GM21447 (cell line): ENCODE measurements around the gene KIAA1958.
"Not testable (repeated sequence)": the region's sequence is repeated elsewhere in the genome, so short reads cannot be mapped to it uniquely, and the experiment has no call there.

ENCODE experiments used
- ATAC-seq: cut with Tn5 transposase; IDR thresholded peaks from one replicate; pipeline ENCODE4 v1.9.1; 2021; ENCODE audit not compliant: unreplicated experiment

Gene KIAA1958

GRCh38 chr9:112654282-112654681, 167.7 kb downstream of the KIAA1958 start:
- no peak for ATAC-seq

- no peak for ATAC-seq
Measured at GRCh38 chr9:112655668-112656067, 169.0 kb downstream of the KIAA1958 start.

DNA sequence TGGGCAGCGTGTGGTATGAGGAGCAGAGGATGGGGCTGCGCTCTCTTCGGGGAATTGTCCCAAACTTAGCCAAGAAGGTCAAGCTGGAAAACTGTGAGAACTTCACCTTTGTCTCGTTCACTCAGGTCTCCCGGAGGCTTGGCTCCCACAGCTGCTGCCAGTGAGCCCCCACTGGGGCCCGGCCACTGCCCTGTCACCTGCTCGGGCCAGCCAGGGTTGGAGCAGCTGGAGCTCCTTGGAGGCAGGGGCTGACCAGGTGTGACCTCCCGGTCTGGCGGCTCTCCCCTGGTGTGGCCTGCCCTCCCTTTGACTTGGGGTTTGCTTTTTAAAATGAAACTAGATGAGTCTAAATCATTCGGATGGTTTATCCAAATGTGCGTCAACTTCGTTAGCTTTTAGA, 173.3 kb downstream of the KIAA1958 start:
- no peak for ATAC-seq

GRCh38 chr9:112663681-112664080, 177.1 kb downstream of the KIAA1958 start:
- no peak for ATAC-seq

DNA sequence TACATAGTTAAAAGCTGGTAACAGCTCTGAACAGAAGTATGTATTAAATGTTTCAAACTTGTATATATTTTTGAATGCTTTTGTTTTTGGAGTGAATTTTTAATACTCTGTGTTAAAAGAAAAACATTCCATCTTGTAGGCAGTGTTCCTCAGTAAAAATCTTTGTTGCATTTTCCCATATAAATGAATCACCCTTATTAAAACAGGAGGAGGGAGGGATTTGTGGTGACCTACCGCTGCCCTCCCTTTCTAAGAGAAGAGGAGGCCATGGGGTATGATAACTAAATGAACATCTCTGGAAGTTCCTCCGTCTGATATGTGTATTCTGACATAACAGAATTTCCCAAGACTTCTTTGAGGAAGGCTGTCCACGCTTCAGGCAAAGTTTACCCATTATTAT, 177.9 kb downstream of the KIAA1958 start:
- ATAC-seq: no peak

DNA sequence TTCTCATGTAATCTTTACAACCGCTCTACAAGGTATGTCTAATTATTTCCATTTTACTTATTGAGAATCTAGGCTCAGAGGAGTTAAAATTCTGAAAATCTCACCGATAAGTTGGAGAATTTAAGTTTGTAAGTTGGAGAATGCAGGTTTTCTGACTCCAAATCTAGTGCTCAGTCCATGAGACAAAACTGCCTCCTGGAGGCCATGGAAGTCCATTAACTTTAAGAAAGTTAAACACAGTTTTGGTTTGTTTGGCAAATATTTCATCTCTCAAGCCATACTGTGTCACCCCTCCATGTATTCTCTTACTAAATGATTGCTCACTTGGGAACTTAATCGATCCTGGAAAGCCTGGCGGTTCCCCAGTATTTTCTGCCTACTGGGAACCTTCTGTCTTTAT, 178.7 kb downstream of the KIAA1958 start:
- ATAC-seq: no peak

DNA sequence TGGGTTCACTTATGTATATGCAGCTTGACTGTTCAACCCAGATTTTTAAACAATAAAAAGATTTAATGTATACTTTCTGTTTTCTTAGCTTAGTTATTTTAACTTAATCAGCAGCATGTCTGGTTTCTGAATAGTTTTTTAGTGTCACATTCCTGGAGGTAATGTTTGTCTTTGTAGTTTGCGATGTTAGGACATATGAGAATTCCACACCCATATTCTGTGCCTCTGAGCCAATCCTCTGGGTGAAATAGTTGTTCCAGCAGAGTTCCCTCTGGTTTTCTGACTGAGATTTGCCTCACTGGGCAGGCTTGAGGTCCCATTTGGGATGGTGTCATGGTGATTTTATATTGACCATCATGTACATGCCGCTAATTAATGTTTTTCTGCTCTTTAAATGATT, 182.7 kb downstream of the KIAA1958 start:
- no peak for ATAC-seq

DNA sequence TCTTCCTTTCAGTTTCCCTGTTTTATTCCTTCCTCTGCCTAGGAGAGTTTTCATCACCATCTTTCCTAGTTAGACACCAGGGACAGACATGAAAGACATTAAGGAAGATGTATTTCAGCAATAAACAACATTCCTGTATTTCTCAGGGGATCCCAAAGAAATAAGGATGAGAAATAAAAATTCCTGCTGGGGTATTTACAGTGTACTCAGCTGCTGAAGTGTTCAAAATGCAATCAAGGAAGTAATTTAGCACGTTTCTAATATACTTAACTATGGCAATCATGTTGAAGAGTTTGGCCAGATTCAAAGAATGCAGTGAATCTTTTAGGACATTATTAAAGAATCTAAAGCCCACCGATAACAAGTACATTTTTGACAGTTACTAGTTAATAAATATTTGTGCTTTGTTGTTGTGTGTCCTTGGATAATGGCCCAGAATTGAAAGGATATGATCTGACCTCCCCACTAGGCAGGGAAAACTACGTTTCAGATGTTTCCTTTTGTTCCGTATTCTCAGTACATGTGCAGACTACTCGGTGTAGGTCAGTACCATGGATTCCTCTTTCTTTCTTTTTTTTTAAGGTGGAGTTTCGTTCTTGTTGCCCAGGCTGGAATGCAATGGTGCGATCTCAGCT, 184.5 kb downstream of the KIAA1958 start:
- no peak for ATAC-seq

DNA sequence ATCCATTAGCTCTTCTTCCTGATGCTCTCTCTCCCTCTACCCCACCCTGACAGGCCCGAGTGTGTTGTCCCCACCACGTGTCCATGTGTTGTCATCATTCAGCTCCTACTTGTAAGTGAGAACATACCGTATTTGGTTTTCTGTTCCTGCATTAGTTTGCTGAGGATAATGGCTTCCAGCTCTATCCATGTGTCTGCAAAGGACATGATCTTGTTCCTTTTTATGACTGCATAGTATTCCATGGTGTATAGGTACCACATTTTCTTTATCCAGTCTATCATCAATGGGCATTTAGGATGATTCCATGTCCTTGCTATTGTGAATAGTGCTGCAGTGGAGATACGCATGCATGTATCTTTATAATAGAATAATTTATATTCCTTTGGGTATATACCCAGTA, 186.6 kb downstream of the KIAA1958 start:
- not testable (repeated sequence) for ATAC-seq

GRCh38 chr9:112677040-112677439, 190.4 kb downstream of the KIAA1958 start:
- ATAC-seq: no peak

- no peak for ATAC-seq
Measured at GRCh38 chr9:112680731-112681402, 194.2 kb downstream of the KIAA1958 start.

DNA sequence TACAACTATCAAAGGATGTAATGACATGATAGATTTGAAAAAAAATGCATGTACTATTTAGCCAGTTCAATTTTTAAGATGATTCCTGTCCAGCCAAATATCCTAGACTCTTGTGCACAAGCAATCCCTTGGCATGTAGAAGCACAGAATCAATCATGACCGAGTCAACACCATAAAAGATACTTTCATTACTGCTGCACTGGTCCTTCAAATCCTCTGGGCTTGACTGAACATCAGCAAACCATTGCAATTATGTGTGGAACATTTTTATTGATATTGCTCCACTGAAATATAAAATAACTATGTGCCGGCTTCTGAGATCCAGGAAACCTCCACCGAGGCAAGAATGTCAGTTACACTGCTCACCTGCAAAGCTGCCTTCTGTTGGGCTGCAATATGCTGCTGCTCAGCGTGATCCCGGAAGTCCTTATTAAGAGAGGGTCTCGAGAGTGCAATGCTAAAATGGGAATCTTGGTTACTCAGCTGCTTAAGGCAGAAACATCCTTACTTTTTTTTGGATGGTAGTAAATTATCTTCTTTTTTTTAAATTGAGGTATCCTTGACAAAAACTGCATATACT, 202.6 kb downstream of the KIAA1958 start:
- no peak for ATAC-seq

GRCh38 chr9:112694706-112695555, 208.3 kb downstream of the KIAA1958 start:
- ATAC-seq: no peak

DNA sequence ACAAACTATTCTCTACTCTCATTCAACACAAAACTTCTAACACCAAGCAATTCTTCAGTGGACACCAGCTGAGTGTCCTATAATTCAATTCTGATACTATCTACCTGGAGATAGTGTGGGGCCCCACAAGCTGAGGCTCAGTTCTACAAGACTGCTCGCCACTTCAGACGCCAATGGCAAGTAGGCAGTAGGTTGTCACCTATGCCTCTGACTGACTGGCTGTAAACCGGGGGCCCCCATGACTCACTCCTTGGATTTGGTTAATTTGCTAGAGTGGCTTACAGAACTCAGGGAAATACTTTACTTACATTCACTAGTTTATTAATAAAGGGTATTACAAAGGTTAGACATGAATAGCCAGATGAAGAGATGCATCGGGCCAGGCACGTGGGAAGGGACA, 209.8 kb downstream of the KIAA1958 start:
- ATAC-seq: no peak

- peak; percentile 82 for ATAC-seq
Measured at GRCh38 chr9:112699230-112699629, 212.6 kb downstream of the KIAA1958 start.

- no peak for ATAC-seq
Measured at GRCh38 chr9:112700085-112700484, 213.5 kb downstream of the KIAA1958 start.

GRCh38 chr9:112703304-112703703, 216.7 kb downstream of the KIAA1958 start:
- ATAC-seq: no peak

GRCh38 chr9:112705768-112706427, 219.3 kb downstream of the KIAA1958 start:
- no peak for ATAC-seq

DNA sequence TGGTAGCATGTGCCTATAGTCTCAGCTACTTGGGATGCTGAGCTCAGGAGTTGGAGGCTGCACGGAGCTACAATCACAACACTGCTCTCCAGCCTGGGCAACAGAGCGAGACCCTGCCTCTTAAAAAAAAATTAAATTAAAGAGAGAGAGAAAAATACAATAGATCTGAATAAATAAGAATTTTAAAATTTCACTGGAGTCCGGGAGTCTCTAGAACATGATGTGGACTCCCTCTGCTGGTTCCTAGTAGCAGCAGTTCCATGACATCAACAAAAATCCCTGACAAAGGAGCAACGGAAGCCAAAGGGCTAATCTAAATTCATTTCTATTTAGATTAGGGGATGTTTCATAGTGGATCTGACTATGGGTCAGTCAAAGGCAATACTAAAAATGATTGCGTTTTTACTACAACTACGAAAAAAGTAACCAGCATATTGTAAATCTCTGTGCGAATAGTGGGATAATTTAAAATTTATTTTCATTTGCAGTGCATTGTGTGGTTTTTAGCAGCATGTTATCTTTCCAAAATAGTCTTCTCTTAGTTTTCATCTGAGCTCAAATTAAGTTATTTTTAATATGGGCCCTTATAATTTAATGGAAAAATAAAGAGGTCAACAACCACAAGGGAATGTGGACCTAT, 224.5 kb downstream of the KIAA1958 start:
- ATAC-seq: no peak

- ATAC-seq: no peak
Measured at GRCh38 chr9:112712678-112713077, 226.1 kb downstream of the KIAA1958 start.
